NCI-H446 (cell line): Measurements from ENCODE around the gene TMIGD2.

Source experiments
- DNase-seq, 2 experiments: peaks; one replicate each; lab custom pipeline; 2025; lab: John Stamatoyannopoulos, UW

TMIGD2 gene

DNA sequence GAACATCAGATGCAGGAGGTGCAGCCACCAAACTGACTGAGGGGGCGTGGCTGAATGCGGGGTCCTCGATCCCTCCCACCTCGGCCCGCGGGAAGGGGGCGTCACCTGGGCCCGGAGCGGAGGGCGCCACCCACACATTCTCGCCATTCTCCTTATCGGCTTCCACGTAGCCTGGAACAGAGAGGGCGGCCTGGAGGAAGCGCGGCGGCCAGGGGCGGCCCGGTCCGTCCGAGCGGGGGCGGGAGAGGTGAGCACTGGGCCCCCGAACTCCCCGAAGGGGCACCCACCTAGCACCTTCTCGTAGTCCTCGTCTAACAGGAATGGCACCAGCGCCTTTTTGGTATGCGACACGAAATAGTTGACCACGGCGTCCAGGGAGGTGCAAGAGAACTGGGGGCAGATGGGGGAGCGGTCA is 24.7 kb upstream of the TMIGD2 start:
- DNase-seq: no peak

DNA sequence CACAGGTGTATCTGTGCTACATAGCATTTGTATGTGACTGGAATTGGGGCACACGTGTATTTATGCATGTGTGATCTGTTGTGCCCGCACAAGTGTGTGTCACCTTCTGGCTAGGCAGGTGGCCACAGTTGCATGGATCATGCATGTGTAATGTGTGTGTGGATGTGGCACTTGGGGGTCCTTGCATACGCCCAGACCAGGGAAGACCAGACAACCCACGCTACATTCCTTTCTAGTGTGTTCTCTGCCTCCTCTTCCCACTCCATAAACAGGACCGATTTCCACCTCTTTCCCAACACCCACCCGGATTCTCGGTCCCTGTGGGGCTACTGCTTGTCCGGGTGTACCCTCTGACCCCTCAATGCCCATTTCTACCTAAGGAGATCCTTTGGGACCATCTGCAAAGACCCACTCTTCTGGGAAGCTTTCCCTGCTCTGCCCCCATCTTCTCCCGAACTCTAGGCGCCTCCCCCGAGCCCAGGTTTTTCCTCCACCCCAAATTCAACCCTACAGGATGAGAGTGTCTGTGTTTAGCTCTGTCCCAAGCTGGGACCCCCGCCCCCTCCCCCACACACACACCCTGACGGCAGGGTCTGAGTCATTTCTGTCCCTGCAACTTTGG is 24.1 kb upstream of the TMIGD2 start:
- DNase-seq: no peak

DNA sequence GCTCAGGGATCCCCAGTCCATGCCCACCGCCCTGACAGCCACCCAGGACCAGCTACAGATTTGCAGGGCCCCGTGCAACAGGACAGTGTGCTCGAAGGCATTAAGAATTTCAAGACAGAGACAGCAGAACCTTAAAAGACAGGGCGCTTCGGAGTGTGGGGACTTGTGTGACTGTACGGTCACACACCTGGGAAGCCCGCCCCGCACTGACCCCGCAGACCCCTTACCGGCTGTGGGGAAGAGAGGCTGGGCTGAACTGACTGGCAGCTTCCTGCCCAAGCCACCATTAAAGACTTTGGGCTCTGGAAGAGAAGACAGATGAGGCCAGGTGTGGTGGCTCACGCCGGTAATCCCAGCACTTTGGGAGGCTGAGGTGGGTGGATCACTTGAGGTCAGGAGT is 22.0 kb upstream of the TMIGD2 start:
- no peak for DNase-seq

DNA sequence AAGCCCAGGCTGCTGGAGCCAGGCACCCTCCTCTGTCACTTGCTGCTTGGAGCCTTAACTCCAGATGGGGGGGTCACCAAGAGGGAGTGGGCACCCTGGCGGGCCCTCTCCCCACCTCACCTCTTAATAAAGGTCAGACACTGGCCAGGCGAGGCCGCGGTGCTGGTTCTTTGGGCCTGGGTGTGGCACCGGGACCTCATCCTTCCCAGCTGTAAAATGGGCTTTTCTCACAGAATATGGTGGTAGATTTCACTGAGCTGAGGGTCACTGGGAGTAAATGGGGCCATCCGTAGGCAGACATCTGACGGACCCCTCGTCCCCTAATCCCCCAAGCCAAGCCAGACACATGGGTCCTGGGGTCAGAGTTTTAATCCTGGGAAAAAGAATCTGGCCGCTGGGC is 21.5 kb upstream of the TMIGD2 start:
- DNase-seq: no peak

DNA sequence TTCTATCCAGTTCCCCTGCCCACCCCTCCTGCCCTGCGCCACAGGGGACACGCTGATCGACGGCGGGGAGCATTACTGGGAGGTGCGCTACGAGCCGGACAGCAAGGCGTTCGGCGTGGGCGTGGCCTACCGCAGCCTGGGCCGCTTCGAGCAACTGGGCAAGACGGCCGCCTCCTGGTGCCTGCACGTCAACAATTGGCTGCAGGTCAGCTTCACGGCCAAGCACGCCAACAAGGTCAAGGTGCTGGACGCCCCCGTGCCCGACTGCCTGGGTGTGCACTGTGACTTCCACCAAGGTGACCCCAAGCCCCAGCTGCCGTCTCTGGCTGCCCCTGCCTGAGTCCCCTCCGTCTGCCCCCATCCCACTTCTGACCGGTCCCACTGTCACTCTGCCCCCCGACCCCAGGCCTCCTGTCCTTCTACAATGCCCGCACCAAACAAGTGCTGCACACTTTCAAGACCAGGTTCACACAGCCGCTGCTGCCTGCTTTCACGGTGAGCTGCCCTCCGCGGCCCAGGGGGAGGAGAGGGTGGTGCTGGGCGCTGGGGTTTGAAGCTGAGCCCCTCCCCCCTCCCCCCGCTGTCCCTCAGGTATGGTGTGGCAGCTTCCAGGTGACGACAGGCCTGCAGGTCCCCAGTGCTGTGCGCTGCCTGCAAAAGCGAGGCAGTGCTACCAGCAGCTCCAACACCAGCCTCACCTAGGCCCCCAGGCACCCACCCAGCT is 20.9 kb upstream of the TMIGD2 start:
- DNase-seq: no peak

DNA sequence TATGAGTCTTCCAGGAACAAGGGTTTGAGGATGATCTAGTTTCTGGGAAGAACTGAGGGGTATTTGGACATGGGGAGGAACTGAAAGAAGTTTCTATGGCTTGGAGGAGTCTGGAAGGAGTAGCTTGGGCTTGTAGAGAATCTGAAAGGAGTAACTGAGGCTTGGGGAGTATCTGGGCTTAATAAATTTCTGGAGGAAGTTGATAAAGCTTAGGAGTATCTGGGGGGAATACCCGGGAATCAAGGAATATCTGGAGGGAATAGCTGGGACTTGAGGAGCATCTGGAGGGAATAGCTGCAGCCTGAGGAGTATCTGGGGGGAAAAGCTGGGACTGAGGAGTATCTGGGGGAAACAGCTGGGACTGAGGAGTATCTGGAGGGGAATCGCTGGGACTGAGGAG is 18.2 kb upstream of the TMIGD2 start:
- no peak for DNase-seq

DNA sequence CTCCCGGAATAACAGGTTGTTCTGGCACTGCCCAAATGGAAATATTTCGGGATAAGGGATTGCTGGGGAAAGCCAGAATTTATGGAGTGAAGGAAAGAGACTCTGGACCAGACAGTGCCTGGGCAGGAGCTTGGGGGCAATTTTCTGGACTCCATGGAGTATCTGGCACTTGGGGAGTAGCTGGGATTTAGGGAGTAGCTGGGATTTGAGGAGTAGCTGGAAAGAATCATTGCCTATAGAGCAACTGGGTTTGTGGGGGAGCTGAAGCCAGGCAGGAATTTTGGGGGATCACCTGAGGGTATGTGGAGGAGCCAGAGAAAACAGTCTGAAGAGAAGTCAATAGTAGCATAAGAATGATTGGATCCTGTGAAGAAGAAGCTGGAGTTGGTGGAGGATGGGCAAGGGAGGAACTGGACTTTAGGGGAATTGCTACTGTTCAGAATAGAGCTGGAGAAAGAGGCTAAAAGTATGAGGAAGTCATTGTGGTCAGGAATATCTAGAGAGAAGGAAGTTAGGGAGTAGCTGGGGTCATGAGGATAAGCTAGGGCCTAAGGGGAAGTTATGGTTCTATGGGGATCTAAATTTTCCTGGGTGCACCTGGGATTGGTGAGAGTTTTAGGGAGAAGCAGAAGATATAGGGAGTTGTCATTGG is 17.0 kb upstream of the TMIGD2 start:
- no peak for DNase-seq

DNA sequence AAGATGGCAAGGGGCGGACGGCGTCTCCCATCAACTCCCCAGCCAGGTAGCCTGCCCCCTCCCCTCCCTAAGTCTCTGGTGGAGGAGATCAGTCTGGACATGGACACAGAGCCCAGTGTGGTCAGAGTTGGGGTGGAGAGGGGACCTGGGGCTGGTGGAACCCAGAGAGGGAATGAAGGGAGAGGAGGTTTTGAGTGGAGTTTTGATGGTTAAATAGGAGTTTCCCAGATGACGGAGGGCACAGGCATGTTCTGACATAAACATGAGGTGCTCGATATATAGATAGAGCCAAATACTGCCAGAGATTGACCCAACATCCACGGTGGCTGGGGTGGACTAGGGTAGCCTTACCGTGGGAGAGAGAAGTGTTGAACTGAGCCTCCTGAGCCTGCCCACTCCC is 16.3 kb upstream of the TMIGD2 start:
- no peak for DNase-seq

DNA sequence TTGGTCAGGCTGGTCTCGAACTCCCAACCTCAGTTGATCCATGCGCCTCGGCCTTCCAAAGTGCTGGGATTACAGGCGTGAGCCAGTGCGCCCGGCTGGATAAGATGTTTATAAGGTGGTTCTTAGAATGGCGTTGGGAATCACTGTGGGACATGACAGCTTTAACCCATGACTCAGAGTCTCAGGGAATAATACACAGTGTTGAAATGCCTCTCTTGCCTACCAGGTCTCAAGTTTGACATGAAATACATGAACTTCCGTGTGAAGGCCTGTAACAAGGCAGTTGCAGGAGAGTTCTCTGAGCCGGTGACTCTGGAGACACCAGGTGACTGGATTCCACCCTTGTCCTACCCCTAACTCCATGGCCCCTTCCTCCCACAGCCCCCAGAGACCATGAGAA is 14.8 kb upstream of the TMIGD2 start:
- no peak for DNase-seq

DNA sequence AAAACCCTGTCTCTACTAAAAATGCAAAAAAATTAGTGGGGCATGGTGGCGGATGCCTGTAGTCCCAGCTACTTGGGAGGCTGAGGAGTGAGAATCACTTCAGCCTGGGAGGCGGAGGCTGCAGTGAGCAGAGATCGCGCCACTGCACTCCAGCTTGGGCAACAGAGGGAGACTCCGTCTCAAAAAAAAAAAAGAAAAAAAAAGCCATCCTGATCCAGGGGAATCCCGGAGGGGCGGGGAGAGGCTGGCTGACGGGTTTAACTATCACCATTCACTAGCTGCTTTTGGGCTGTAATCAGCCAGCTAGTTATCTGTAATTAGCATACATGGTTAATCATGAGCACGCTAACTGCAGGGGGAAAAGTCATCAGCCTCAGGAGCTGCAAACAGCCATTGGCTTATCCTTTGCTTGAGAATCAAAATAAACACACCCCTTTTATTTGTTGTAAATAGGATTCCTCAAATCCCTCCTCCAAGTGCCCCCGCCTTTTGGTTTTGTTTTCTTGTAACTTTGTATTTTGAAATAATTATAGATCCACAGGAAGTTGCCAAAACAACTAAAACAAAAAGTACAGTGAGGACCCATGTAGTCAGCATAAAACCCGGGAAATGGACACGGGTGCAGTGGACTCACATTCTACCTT is 11.8 kb upstream of the TMIGD2 start:
- no peak for DNase-seq

DNA sequence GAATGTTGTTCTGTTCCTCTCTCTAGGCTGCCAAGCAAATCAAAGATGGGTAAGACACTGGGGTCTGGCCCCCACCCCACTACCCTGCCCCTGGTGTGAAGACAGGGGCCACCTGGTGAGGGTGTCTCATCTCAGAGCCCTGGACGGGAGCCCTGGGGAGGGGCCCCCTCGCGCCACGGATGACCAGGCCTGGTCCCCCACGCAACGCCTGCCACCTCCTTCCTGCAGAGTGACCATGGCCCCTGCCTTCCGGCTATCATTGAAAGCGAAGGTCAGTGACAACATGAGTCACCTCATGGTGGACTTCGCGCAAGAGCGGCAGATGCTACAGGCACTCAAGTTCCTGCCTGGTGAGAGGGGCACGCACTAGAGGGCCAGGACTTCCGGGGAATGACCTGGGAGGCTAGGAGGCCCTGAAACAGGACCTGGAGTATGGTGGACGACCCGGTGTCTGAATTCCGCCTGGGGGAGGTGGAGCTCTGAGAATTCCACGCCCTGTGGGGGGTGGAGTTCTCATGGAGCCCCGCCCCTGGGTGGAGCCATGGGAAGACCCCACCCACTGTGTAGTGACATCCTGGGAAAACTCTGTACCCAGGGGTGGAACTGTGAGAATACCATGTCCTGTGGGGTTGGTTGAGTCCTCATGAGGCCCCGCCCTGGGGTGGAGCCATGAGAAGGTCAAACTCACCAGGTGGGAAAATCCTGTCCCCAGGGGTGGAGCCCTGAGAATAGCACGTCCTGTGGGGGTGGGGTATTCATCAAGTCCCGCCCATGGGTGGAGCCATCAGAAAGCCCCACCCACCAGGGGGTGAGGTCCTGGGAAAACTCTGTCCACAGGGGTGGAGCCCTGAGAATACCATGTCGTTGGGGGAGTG is 8.3 kb upstream of the TMIGD2 start:
- peak in 1 of 2 experiments; percentile 16 for DNase-seq

DNA sequence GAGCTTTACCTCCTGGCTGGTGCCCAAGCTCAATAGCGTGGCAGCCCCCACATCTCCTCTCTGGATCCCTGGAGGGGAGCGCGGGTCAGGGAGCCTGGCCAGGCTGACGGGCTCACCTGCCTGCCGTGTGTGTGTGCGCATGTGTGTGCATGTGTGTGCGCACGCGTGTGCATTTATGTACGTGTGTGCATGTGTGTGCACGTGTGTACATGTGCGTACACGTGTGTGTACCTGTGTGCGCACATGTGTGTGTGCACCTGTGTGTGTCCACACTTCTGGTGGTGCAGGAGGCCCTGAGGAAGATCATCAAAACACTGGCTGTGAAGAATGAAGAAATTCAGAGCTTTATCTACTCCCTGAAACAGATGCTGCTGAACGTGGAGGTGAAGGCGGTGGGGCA is 3.5 kb upstream of the TMIGD2 start:
- DNase-seq: no peak

DNA sequence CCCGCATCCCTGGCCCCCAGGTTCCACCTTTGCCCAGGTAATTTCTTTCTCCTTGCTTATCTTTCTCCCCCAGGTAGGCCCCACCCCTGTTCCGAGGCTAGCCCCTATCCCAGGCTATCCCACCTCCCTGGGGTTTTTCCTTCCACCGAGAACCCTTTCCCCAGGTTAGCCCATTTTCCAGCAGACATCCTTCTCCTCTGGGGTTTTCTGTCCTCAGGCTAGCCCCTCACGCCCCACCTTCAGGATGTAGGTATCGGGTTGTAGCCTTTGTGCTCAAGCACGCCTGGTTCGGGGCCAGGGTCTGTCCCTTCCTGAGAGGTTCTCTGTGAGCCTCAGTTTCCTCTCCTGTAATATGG is 3.0 kb upstream of the TMIGD2 start:
- no peak for DNase-seq

DNA sequence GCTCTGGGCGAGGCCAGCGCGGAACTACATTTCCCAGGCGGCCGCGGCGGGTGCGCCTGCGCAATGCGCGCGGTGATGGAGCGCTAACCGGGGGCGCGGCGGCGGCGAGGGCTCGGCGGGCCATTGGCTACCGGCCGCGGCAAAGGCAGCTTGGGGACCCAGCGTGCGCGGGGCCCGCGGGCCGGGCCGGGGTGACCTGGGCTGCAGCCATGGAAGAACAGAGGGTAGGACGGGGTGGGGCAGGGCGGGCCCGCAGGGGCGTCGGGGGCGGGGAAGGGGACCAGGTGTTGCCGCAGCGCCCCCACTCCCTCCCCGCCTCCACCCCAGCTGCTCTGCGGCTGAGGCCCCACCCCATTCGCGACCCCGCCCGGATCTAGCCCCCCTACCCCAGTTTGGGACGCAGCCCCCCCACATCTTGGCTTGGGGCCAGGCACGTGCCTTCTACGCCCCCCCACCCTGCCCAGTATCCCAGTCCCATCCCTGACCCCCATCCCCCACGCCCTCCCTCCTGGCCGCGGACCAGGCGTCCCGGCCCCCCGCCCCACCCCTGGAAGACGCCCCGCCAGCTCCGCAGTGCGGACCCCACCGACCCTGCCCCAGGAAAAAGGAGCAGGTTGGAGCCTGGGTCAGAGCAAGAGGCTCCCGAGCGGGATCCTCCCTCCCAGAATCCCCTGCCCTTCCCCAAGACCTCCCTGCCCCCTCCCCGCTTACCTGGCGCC is 2.5 kb upstream of the TMIGD2 start, which contains the start of gene FSD1:
FSD1 (plus strand) TSS at position 61 of the 719 bp plus-strand sequence; CDS start at position 210, 149 bp downstream.
- DNase-seq: peak; percentile 60 to 89

DNA sequence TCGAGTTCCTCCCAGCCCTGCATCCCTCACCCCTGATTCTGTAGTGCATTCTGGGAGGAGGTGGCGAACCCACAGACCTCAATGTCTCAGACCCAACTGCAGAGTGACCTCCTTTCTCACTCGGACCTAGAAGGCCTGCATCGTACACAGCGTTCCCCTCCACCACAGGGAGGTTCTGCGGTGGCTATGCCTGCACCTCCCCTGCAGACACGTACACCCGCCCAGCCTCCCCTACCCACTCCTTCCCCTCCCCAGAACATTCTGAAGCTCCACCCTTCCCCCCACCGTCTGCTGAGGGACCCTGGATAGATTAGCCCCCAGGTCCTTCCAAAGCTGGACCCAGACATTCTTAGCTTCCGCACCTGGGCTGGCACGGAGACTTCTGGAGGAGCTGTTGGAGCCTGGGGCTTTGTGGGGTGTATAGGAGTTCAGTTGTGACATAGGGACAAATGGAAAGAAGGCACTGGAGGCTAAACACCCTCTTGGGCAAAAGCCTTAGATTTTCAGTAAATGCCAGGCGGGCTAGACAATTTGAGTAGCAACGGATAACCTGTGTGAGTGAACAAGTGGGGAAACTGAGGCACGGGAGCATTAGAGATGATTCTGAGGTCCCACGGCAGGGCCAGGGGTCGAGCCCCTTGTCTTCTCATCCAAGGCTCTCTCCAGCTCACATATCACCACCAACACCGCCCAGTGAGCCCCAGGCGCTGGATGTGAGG is 1.8 kb upstream of the TMIGD2 start:
- no peak for DNase-seq

DNA sequence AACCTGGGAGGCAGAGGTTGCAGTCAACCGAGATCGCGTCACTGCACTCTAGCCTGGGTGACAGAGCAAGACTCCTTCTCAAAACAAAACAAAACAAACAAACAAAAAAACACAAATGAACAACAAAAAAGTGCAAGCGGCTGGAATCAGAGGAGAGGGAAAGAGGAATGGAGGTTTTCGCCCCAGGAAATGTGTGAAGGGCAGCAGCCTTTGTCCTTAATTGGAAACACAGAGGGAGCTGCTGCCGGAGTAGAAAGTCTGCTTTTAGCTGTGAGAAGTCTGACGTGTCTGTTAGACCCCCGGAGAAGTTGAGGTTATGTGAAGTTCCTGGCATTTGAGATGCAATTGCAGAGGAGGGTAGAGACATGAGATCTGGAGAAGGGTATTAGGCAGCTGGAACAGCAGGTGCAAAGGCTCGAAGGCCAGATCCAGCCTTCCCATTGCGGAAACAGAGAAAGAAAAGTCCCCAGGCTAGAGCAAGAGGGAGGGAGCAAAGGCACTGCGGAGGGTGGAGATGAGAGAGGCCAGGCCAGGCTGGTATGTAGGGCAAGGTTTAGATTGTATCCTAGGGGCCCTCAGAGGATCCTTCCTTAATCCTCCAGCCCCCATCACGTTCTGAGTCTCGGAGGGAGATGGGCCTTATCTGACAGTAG is 473 bp downstream of the TMIGD2 start:
- no peak for DNase-seq

DNA sequence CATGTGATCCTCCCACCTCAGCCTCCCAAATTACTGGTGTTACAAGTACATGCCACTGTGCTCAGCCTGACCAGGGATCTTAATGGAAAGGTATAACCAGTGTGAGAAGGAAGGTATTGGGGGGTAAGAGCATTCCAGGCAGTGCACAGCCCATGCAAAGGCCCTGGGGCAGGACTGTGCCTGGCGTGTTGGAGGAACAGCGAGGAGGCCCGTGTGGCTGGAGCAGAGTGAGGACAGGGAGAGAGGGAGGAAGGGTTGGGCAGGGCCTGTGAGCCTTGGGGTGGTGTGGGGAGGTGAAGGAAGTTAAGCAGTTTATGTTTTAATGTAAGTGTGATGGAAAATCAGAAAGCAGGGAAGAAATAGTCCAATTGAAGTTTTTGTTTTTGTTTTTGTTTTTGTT is 1.6 kb downstream of the TMIGD2 start:
- DNase-seq: no peak

DNA sequence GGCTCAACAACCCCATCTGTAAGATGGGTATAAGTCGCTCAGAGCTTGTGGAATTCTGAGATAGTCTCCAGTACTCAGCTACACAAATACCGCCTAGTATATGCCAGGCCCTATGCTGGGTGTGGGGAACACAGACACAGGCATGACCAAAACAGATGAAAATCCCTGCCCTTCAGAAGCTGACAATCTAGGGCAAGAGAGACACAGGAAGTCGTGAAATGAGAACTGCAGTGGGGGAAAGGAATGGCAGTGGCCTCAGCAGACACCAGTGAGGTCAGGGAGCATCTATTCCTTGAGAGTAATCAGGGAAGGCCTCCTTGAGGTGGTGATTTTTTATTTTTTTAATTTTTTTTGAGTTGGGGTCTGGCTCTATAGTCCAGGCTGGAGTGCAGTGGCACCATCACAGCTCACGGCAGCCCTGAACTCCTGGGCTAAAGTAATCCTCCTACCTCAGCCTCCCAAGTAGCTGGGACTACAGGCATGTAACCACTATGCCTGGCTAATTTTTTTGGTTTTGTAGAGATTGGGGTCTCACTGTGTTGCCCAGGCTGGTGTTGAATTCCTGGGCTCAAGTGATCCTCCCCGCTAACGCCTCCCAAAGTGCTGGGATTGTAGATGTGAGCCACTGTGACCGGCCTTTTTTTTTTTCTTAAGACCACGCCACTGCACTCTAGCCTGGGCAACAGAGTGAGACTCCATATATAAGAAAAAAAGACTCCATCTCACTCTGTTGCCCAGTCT is 3.2 kb downstream of the TMIGD2 start:
- DNase-seq: no peak
